PC-9 (cell line): ENCODE results near the gene CCL22.

Source experiments
- EZH2 ChIP-seq: fragments of 200-600 bp; sonication (generic); IDR thresholded peaks from 2 replicates; pipeline ENCODE4 v1.8.0; 2017; ENCODE audit warnings: antibody characterized with exemption, low read depth
- TF ChIP-seq, protein P1 (sequence below): fragments of 200-600 bp; sonication (generic); conservative IDR thresholded peaks from 2 replicates; pipeline ENCODE4 v1.6.1; 2017; ENCODE audit warnings: mixed run types, antibody characterized with exemption, mild to moderate bottlenecking, moderate library complexity

DNA sequence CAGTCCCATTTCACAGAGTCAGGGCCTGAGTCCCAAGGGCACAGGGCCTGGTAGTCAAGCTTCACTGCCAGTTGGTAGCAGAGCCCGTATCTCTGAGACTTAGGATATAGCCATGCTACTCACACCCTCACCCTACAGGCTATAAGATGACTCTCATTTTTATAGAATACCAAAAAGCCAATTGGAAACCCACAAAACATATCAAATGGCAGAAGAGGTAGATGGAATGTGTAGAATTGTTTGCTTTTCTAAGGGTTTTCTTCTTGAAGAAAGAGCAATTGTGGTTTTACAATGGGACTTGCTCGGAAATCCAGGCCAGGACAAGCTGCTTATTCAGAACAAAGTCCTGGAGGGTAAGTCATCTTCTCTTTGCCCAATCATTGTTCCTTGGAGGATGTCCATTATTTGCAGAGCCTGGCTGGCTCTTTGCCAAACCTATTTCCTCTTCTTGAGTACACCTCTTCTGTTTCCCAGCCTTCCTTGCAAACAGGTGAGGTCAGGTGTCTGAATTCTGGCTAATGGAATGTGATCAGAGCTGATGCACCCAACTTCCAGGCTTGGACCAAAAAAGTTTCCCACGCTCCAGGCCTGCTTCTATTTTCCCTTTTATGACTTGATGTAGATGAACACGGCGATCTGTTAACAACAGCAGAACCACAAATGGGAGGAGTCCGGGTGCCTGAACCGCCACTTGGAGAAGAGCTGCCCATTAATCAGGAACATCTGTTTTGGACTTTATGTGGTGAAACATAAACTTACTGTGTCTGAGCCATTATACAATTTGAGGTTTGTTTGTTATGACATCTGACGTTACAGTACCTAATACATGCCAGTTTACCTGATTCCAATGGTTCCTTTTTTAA, 16.9 kb upstream of the CCL22 start:
- TF ChIP-seq, protein P1, sequence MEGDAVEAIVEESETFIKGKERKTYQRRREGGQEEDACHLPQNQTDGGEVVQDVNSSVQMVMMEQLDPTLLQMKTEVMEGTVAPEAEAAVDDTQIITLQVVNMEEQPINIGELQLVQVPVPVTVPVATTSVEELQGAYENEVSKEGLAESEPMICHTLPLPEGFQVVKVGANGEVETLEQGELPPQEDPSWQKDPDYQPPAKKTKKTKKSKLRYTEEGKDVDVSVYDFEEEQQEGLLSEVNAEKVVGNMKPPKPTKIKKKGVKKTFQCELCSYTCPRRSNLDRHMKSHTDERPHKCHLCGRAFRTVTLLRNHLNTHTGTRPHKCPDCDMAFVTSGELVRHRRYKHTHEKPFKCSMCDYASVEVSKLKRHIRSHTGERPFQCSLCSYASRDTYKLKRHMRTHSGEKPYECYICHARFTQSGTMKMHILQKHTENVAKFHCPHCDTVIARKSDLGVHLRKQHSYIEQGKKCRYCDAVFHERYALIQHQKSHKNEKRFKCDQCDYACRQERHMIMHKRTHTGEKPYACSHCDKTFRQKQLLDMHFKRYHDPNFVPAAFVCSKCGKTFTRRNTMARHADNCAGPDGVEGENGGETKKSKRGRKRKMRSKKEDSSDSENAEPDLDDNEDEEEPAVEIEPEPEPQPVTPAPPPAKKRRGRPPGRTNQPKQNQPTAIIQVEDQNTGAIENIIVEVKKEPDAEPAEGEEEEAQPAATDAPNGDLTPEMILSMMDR = no peak
- TF ChIP-seq EZH2 = no peak
